ENCODE results near the gene FOXD2. TPM values are rescaled to one million over a fixed set of nuclear protein-coding genes. Genes with fewer than 3 reads are reported as not detected.

The FOXD2 gene
- total RNA-seq, 1 donor from 2014 or later: under 0.01 TPM

DNA sequence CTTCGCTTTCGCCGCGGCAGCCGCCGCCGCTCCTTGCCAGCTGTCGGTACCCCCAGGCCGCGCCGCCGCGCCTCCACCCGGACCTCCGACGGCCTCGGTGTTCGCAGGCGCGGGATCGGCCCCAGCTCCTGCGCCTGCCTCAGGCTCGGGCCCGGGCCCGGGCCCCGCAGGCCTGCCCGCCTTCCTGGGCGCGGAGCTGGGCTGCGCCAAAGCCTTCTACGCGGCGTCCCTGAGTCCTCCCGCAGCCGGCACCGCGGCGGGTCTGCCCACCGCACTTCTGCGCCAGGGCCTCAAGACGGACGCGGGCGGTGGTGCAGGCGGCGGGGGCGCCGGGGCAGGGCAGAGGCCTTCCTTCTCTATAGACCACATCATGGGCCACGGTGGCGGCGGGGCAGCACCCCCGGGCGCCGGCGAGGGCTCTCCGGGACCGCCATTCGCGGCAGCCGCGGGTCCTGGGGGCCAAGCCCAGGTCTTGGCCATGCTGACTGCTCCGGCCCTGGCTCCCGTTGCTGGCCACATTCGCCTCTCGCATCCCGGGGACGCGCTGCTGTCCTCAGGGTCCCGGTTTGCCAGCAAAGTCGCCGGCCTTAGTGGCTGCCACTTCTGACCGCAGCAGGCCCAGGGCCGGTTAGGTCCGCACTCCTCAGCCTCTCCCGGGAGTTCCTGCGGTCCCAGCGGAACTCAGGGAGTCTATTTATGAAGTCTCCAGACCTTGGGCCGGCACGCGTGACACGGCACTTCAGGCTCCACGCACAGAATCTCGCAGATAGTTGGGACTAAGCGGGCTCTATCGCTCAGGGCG is 1.4 kb downstream of the FOXD2 start:
- no peak overlapping the region for H3K27ac ChIP-seq (ENCODE audit: low read depth, low read length)
- H3K27me3 ChIP-seq (ENCODE audit: control insufficient read depth in 3 of 3, insufficient read depth in 3 of 3, low read length in 3 of 3): peaks cover 75 to 82% (median 79%) of the 10 kb centered on the region in 3 donors
- no peaks in the 10 kb centered on the region for H3K36me3 ChIP-seq (ENCODE audit: control insufficient read depth in 3 of 3, insufficient read depth in 3 of 3, low read length in 3 of 3)
- H3K4me3 ChIP-seq (ENCODE audit: low read length in 3 of 3): no peak overlapping the region
- H3K4me1 ChIP-seq (ENCODE audit: control insufficient read depth in 3 of 3, insufficient read depth in 3 of 3, low read length in 3 of 3): peaks cover 11 to 23% (median 18%) of the 10 kb centered on the region in 3 donors
- H3K9ac ChIP-seq (ENCODE audit: low read depth in 1 of 3, low read length in 3 of 3): no peak overlapping the region
- no peaks in the 10 kb centered on the region for H3K9me3 ChIP-seq (ENCODE audit: control insufficient read depth in 3 of 3, low read length in 3 of 3)

DNA sequence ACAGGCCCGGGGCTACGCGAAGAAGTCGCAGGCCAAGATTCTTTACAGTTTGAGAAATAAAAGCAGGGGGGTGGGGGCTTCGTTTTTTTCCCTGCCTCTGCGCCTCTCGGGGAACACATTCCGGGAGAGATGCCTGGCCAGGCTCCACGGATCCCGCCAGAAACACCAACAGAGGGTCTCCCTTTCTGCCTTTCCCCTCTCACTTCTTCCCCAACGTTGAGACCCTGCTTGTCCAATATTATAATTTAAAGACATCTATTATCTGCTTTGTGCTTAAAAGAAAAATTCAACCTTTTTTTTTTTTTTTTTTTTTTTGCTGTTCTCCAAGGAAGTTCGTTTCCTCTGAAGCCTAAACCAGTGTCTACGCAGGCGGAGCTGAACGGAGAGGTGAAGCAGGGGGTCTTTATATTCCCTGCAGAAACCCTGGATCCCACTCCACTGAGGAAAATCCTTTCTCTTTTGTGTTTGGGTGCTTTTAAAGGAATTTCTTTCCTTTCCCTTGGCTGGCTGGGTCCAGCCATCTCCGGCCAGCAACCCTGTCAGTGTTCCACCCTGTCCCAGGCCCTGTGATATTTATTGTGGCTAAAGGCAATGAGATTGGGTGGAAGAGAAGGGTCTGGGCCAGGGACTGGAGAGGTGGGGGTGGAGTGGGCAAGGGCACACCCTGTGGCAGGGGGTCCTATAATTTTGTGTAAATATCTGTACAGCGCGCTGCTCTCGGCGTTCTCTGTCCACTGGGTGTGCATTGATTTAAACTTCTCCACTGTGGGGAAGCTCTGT is 2.2 kb downstream of the FOXD2 start:
- Histone ChIP-seq H3K27me3 (ENCODE audit: control insufficient read depth in 3 of 3, insufficient read depth in 3 of 3, low read length in 3 of 3) (peaks cover 75 to 82% (median 79%) of the 10 kb centered on the region in 3 donors), H3K27ac (ENCODE audit: low read depth, low read length) (no peak overlapping the region), H3K9me3 (ENCODE audit: control insufficient read depth in 3 of 3, low read length in 3 of 3) (no peaks in the 10 kb centered on the region), H3K4me1 (ENCODE audit: control insufficient read depth in 3 of 3, insufficient read depth in 3 of 3, low read length in 3 of 3) (peaks cover 15 to 23% (median 18%) of the 10 kb centered on the region in 3 donors), H3K4me3 (ENCODE audit: low read length in 3 of 3) (no peak overlapping the region), H3K36me3 (ENCODE audit: control insufficient read depth in 3 of 3, insufficient read depth in 3 of 3, low read length in 3 of 3) (no peaks in the 10 kb centered on the region), H3K9ac (ENCODE audit: low read depth in 1 of 3, low read length in 3 of 3) (no peak overlapping the region)

DNA sequence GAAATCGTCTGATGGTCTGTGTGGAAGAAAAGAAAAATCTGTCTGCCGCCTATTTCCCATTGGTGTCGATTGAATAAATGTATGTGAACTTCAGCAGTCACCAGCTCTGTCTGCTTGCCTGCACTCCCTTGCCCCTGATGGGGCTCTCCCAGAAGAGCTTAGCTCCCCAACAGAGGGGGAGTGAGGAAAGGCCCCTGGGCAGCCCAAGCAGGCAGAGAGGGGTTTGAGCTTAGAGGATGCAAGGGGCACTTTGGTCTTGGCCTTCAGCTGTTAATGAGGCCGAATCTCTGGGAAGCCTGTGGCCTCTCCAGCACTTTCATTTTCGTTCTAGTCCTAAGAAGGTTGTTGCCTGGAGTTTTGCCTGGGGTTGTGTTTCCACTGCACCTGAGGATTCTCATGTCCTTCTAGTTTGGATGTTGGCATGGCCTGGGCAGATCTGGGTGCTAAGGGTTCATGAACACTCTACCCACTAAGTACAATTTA is 2.8 kb downstream of the FOXD2 start:
- Histone ChIP-seq H3K27me3 (ENCODE audit: control insufficient read depth in 3 of 3, insufficient read depth in 3 of 3, low read length in 3 of 3) (peaks cover 74 to 83% (median 81%) of the 10 kb centered on the region in 3 donors), H3K4me1 (ENCODE audit: control insufficient read depth in 3 of 3, insufficient read depth in 3 of 3, low read length in 3 of 3) (peaks cover 16 to 26% (median 22%) of the 10 kb centered on the region in 3 donors)

DNA sequence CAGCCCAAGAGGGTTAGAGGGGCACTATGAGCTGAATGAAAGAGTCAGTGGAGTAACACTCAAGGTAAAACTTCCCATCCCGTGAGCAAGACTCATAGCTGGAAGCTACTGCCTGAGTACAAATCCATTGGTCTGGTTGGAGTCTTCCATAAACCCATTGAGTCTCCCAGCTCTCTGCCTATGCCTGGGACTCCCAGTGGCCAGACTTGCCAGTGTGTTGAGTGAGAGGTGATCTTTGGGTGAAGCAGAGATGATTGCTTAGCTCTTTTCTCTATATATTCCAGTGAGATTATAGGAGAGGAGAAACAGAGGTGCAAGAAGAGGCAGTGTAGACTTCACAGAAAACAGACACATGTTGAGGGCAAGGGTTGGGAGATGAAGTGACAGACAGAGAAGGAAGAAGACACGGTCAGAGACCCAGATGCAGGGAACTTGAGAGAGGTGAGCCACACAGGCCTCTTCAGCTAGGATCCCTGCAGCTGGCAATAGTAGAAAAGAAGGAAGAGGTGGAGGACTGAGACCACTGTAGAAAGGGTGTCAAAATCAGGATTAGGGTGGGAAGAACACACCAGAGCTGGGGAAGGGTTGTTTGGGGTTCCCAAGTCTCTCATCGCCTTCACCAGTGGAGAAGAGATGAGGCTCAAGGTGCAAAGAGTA is 3.7 kb downstream of the FOXD2 start:
- Histone ChIP-seq H3K4me1 (ENCODE audit: control insufficient read depth in 3 of 3, insufficient read depth in 3 of 3, low read length in 3 of 3) (peaks cover 13 to 20% (median 17%) of the 10 kb centered on the region in 3 donors), H3K4me3 (ENCODE audit: low read length in 3 of 3) (no peak overlapping the region), H3K27me3 (ENCODE audit: control insufficient read depth in 3 of 3, insufficient read depth in 3 of 3, low read length in 3 of 3) (peaks cover 74 to 83% (median 81%) of the 10 kb centered on the region in 3 donors), H3K9ac (ENCODE audit: low read depth in 1 of 3, low read length in 3 of 3) (no peak overlapping the region), H3K36me3 (ENCODE audit: control insufficient read depth in 3 of 3, insufficient read depth in 3 of 3, low read length in 3 of 3) (no peaks in the 10 kb centered on the region), H3K9me3 (ENCODE audit: control insufficient read depth in 3 of 3, low read length in 3 of 3) (no peaks in the 10 kb centered on the region), H3K27ac (ENCODE audit: low read depth, low read length) (no peak overlapping the region)

More for the DNA sequence above, 2.8 kb downstream of the FOXD2 start:
- no peaks in the 10 kb centered on the region for H3K36me3 ChIP-seq (ENCODE audit: control insufficient read depth in 3 of 3, insufficient read depth in 3 of 3, low read length in 3 of 3)
- H3K27ac ChIP-seq (ENCODE audit: low read depth, low read length): no peak overlapping the region
- H3K9ac ChIP-seq (ENCODE audit: low read depth in 1 of 3, low read length in 3 of 3): no peak overlapping the region
- H3K4me3 ChIP-seq (ENCODE audit: low read length in 3 of 3): no peak overlapping the region
- no peaks in the 10 kb centered on the region for H3K9me3 ChIP-seq (ENCODE audit: control insufficient read depth in 3 of 3, low read length in 3 of 3)

DNA sequence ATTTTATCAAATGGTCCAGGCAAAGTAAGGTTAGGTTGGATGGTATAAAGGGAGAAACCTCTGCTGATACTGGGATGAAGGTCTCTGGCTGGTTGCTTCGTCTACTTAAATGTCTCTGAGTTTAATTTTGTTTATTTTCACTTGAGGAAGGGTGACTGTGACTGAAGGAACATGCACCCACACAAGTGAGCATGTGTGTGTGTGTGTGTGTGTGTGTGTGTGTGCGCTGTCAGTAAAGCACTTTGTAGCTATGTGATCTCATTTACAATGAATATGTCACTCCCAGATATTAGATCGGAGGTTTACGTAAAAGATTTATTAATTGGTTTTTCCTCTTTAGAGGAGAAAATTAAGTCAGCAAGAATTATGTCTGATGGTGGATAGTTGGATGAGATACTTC is 4.4 kb downstream of the FOXD2 start:
- Histone ChIP-seq H3K4me1 (ENCODE audit: control insufficient read depth in 3 of 3, insufficient read depth in 3 of 3, low read length in 3 of 3) (peaks cover 9 to 14% (median 12%) of the 10 kb centered on the region in 3 donors), H3K4me3 (ENCODE audit: low read length in 3 of 3) (no peak overlapping the region), H3K9ac (ENCODE audit: low read depth in 1 of 3, low read length in 3 of 3) (no peak overlapping the region), H3K27ac (ENCODE audit: low read depth, low read length) (no peak overlapping the region), H3K9me3 (ENCODE audit: control insufficient read depth in 3 of 3, low read length in 3 of 3) (no peaks in the 10 kb centered on the region), H3K27me3 (ENCODE audit: control insufficient read depth in 3 of 3, insufficient read depth in 3 of 3, low read length in 3 of 3) (peaks cover 75 to 85% (median 81%) of the 10 kb centered on the region in 3 donors), H3K36me3 (ENCODE audit: control insufficient read depth in 3 of 3, insufficient read depth in 3 of 3, low read length in 3 of 3) (no peaks in the 10 kb centered on the region)

DNA sequence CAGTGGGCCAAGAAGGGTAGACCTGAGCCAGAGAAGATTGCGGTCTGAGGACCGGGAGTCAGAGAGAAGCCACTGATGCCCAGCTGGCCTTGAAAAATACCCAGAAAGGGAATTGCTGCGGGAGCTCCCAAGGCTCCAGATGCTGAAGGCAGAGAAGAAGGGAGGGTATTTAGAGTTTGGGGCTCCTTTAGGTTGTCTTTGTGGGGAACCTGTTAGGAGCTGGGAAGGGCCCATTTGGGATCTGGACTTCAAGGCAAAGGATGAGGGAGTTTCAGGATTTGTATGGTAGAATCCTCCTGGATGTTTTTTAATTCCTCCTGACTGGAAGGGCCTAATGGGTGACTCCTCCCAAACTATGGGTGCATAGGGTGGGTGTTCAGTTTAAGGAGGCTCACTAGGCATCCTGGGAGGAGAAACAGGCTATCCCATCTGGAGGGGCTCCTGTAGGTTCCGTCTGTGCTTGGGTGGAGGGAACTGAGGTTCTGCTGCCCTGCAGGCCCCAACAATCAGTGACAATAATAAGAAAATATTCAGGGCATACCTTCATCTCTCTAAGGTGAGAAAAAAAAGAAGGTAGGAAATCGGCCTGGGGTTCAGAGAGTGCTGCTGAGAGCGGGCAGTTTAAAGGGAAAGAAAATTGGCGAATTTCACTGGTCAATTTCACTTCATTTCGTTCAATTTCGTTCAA is 5.1 kb downstream of the FOXD2 start:
- Histone ChIP-seq H3K9ac (ENCODE audit: low read depth in 1 of 3, low read length in 3 of 3) (no peak overlapping the region), H3K27ac (ENCODE audit: low read depth, low read length) (no peak overlapping the region), H3K4me1 (ENCODE audit: control insufficient read depth in 3 of 3, insufficient read depth in 3 of 3, low read length in 3 of 3) (peaks cover 9 to 13% (median 12%) of the 10 kb centered on the region in 3 donors), H3K27me3 (ENCODE audit: control insufficient read depth in 3 of 3, insufficient read depth in 3 of 3, low read length in 3 of 3) (peaks cover 80 to 90% (median 85%) of the 10 kb centered on the region in 3 donors), H3K4me3 (ENCODE audit: low read length in 3 of 3) (no peak overlapping the region), H3K9me3 (ENCODE audit: control insufficient read depth in 3 of 3, low read length in 3 of 3) (no peaks in the 10 kb centered on the region), H3K36me3 (ENCODE audit: control insufficient read depth in 3 of 3, insufficient read depth in 3 of 3, low read length in 3 of 3) (no peaks in the 10 kb centered on the region)

DNA sequence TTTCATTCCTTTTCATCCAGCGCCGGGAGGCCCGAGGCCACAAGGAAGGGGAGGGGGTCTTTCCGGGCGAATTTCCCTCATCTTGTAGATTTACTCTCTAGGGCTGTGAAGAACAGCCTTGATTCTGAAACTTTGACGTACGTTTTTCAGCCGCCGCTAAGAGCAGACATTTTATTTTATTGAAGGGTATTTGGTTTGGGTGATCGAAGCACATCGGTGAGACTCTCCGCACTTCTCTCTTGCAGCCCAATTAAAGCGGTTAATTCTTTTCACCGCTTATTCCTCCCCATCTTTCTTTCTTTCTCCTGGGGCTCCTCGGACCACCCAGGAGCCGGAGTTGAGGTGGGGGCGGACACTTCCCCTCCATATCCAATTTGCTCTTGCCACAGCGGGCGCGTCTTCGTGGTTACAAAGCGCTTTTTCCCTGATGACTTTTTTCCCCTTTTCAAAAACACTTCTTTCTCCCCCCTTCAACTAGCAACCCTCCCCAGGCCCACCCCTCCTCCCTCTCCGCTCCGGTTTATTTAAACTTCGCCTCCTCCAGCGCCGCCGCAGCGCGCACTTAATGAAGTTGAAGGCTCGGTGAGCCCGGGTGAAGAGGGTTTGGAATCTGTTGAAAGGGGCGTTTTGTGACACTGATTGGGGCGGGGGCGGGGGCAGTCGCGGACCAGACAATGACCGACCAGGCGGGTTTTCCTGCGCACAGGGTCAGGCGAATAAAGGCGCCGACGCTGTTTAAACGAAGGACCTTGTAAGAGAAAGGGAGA is 5.9 kb downstream of the FOXD2 start:
- peaks cover 9 to 13% (median 12%) of the 10 kb centered on the region in 3 donors for H3K4me1 ChIP-seq (ENCODE audit: control insufficient read depth in 3 of 3, insufficient read depth in 3 of 3, low read length in 3 of 3)
- H3K36me3 ChIP-seq (ENCODE audit: control insufficient read depth in 3 of 3, insufficient read depth in 3 of 3, low read length in 3 of 3): no peaks in the 10 kb centered on the region
- H3K27ac ChIP-seq (ENCODE audit: low read depth, low read length): no peak overlapping the region
- peak overlapping the region in 1 of 3 donors; percentile 49 for H3K4me3 ChIP-seq (ENCODE audit: low read length in 3 of 3)
- peaks cover 87 to 92% (median 88%) of the 10 kb centered on the region in 3 donors for H3K27me3 ChIP-seq (ENCODE audit: control insufficient read depth in 3 of 3, insufficient read depth in 3 of 3, low read length in 3 of 3)
- H3K9ac ChIP-seq (ENCODE audit: low read depth in 1 of 3, low read length in 3 of 3): no peak overlapping the region
- H3K9me3 ChIP-seq (ENCODE audit: control insufficient read depth in 3 of 3, low read length in 3 of 3): no peaks in the 10 kb centered on the region

DNA sequence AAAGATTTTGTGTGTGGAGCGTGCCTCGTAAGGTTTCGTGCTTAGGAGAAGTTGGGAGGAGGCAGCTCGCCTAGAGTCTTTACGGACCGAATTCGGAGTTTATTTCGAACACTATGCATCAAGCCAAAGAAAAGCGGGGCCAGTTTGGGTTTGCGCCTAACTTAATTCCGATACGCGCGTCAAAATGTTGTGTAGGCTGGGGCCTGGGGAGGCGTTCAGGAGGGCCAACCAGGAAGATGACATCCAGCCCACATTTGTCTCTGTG is 6.4 kb downstream of the FOXD2 start:
- Histone ChIP-seq H3K36me3 (ENCODE audit: control insufficient read depth in 3 of 3, insufficient read depth in 3 of 3, low read length in 3 of 3) (no peaks in the 10 kb centered on the region), H3K9ac (ENCODE audit: low read depth in 1 of 3, low read length in 3 of 3) (no peak overlapping the region), H3K27ac (ENCODE audit: low read depth, low read length) (no peak overlapping the region), H3K4me3 (ENCODE audit: low read length in 3 of 3) (peak overlapping the region in 2 of 3 donors; percentile 49 to 52), H3K9me3 (ENCODE audit: control insufficient read depth in 3 of 3, low read length in 3 of 3) (no peaks in the 10 kb centered on the region), H3K4me1 (ENCODE audit: control insufficient read depth in 3 of 3, insufficient read depth in 3 of 3, low read length in 3 of 3) (peaks cover 9 to 13% (median 12%) of the 10 kb centered on the region in 3 donors), H3K27me3 (ENCODE audit: control insufficient read depth in 3 of 3, insufficient read depth in 3 of 3, low read length in 3 of 3) (peaks cover 88 to 92% (median 92%) of the 10 kb centered on the region in 3 donors)

Data from skeletal muscle tissue (tissue), 4 donors.